OCI-LY3 (cell line): Measurements from ENCODE around the gene ROR2.

Experiments
- CTCF ChIP-seq: fragments of 200-600, 300-600 bp; sonication (generic); IDR thresholded peaks from 2 replicates; pipeline ENCODE4 v1.5.1; 2014; ENCODE audit warnings: antibody characterized with exemption, low read length, low read depth
- EZH2phosphoT487 ChIP-seq: fragments of 200-600 bp; shearing (Covaris generic); IDR thresholded peaks from 2 replicates; pipeline ENCODE4 v1.6.1; 2018; ENCODE audit warnings: antibody characterized with exemption, mixed run types, low read depth

GRCh38 chr9:91716815-91717214 lies 233.2 kb downstream of the ROR2 start:
- TF ChIP-seq CTCF (no peak), EZH2phosphoT487 (no peak)
